22Rv1 (cell line): ENCODE data around the gene LAMP1.

Experiments
- CTCF ChIP-seq: fragments of 450-650 bp; IDR thresholded peaks from 2 replicates; pipeline ENCODE4 v1.5.1; 2017; ENCODE audit warnings: mild to moderate bottlenecking
- ZFX ChIP-seq: fragments of 450-650 bp; IDR thresholded peaks from 2 replicates; pipeline ENCODE4 v1.6.1; 2017; ENCODE audit warnings: antibody characterized with exemption, borderline replicate concordance

GRCh38 chr13:113356596-113356995 lies 59.6 kb downstream of the LAMP1 start:
- TF ChIP-seq CTCF (no peak), ZFX (no peak)
